ENCODE measurements around the gene KCNJ10.

KCNJ10 gene

GRCh38 chr1:160062230-160062532, 7.8 kb downstream of the KCNJ10 start:
- DNase-seq (ENCODE audit: low read depth) = no peak
- no peak overlapping the region for H3K4me3 ChIP-seq (ENCODE audit: control insufficient read depth, low read depth, low read length)
- no peak for TF ChIP-seq CTCF (conservative IDR thresholded peaks at IDR 0.05; ENCODE audit: control insufficient read depth, insufficient read depth, low read depth, low read length)

- H3K4me3 ChIP-seq (ENCODE audit: control insufficient read depth, low read depth, low read length) = no peak overlapping the region
- no peak for TF ChIP-seq CTCF (conservative IDR thresholded peaks at IDR 0.05; ENCODE audit: control insufficient read depth, insufficient read depth, low read depth, low read length)
- no peak for DNase-seq (ENCODE audit: low read depth)
Measured at GRCh38 chr1:160061369-160062229, 8.4 kb downstream of the KCNJ10 start.

- DNase-seq (ENCODE audit: low read depth) = peak; percentile 23
- TF ChIP-seq CTCF (conservative IDR thresholded peaks at IDR 0.05; ENCODE audit: control insufficient read depth, insufficient read depth, low read depth, low read length) = peak; percentile 48
- no peak overlapping the region for H3K4me3 ChIP-seq (ENCODE audit: control insufficient read depth, low read depth, low read length)
Measured at GRCh38 chr1:160058087-160058486, 11.9 kb downstream of the KCNJ10 start.

GRCh38 chr1:160056648-160057169, 13.3 kb downstream of the KCNJ10 start:
- no peak overlapping the region for H3K4me3 ChIP-seq (ENCODE audit: control insufficient read depth, low read depth, low read length)
- no peak for TF ChIP-seq CTCF (conservative IDR thresholded peaks at IDR 0.05; ENCODE audit: control insufficient read depth, insufficient read depth, low read depth, low read length)
- DNase-seq (ENCODE audit: low read depth) = no peak

- no peak for DNase-seq (ENCODE audit: low read depth)
Measured at GRCh38 chr1:160053548-160054365, 16.2 kb downstream of the KCNJ10 start.

GRCh38 chr1:160052936-160053335, 17.0 kb downstream of the KCNJ10 start:
- no peak for TF ChIP-seq CTCF (conservative IDR thresholded peaks at IDR 0.05; ENCODE audit: control insufficient read depth, insufficient read depth, low read depth, low read length)
- no peak overlapping the region for H3K4me3 ChIP-seq (ENCODE audit: control insufficient read depth, low read depth, low read length)
- no peak for DNase-seq (ENCODE audit: low read depth)

More at GRCh38 chr1:160053548-160054365, 16.2 kb downstream of the KCNJ10 start:
- no peak overlapping the region for H3K4me3 ChIP-seq (ENCODE audit: control insufficient read depth, low read depth, low read length)
- no peak for TF ChIP-seq CTCF (conservative IDR thresholded peaks at IDR 0.05; ENCODE audit: control insufficient read depth, insufficient read depth, low read depth, low read length)

All from fibroblast of mammary gland (primary cell).